Osteocyte (in vitro differentiated cells): ENCODE measurements around the gene TMEM263. TPM values are rescaled to one million over a fixed set of nuclear protein-coding genes. Genes with fewer than 3 reads are reported as not detected.

Experiments
- DNase-seq: peaks from one replicate; pipeline ENCODE4 v3.0.0; 2021; ENCODE audit warnings: mixed read lengths; ENCODE audit not compliant: unreplicated experiment; ENCODE audit errors: extremely low spot score
- H3K27ac Mint-ChIP-seq: one replicate; pipeline ENCODE4 v1.8.0; 2021; ENCODE audit warnings: mild to moderate bottlenecking, mixed read lengths; ENCODE audit not compliant: unreplicated experiment
- H3K27me3 Mint-ChIP-seq: one replicate; pipeline ENCODE4 v1.8.0; 2021; ENCODE audit warnings: mixed read lengths; ENCODE audit not compliant: unreplicated experiment
- H3K36me3 Mint-ChIP-seq: one replicate; pipeline ENCODE4 v1.8.0; 2021; ENCODE audit warnings: mixed read lengths; ENCODE audit not compliant: unreplicated experiment
- H3K4me1 Mint-ChIP-seq: one replicate; pipeline ENCODE4 v1.8.0; 2021; ENCODE audit warnings: mixed read lengths; ENCODE audit not compliant: unreplicated experiment
- H3K4me3 Mint-ChIP-seq: one replicate; pipeline ENCODE4 v1.8.0; 2021; ENCODE audit warnings: mild to moderate bottlenecking, moderate library complexity, mixed read lengths; ENCODE audit not compliant: unreplicated experiment
- H3K9me3 Mint-ChIP-seq: one replicate; pipeline ENCODE4 v1.8.0; 2021; ENCODE audit warnings: mixed read lengths; ENCODE audit not compliant: unreplicated experiment
- total RNA-seq: library from RNA; stranded (reverse); gene quantifications from 2 replicates; pipeline ENCODE4 v1.2.1, GENCODE V29; 2021
- TF ChIP-seq, protein P1 (sequence below): fragments of 200-600 bp; sonication (generic); IDR thresholded peaks from 2 replicates; pipeline ENCODE4 v1.5.0; 2021; ENCODE audit warnings: antibody characterized with exemption, mild to moderate bottlenecking, moderate library complexity

TMEM263 gene
- total RNA-seq, 1 donor from 2014 or later, result 105 TPM

DNA sequence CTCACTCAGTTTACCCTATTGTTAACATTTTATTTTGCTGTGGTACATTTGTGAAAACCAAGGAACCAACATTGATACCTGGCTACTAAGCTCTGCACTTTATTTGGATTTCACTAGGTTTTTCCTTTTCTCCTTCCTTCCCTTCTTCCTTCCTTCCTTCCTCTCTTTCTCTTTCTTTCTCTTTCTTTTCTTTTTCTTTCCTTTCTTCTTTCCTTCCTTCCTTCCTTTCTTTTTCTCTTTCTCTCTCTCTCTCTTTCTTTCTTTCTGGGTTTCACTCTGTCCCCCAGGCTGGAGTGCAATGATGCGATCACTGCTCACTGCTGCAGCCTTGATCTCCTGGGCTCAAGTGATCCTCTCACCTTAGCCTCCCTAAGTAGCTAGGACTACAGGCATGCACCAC is 29.1 kb upstream of the TMEM263 start:
- Mint-ChIP-seq H3K4me1 (no peaks in the 10 kb centered on the region), H3K36me3 (no peaks in the 10 kb centered on the region), H3K27me3 (peaks cover 45% of the 10 kb centered on the region), H3K9me3 (peaks cover 4% of the 10 kb centered on the region), H3K27ac (no peak overlapping the region), H3K4me3 (no peak overlapping the region)
- DNase-seq, result no peak
- TF ChIP-seq, protein P1, sequence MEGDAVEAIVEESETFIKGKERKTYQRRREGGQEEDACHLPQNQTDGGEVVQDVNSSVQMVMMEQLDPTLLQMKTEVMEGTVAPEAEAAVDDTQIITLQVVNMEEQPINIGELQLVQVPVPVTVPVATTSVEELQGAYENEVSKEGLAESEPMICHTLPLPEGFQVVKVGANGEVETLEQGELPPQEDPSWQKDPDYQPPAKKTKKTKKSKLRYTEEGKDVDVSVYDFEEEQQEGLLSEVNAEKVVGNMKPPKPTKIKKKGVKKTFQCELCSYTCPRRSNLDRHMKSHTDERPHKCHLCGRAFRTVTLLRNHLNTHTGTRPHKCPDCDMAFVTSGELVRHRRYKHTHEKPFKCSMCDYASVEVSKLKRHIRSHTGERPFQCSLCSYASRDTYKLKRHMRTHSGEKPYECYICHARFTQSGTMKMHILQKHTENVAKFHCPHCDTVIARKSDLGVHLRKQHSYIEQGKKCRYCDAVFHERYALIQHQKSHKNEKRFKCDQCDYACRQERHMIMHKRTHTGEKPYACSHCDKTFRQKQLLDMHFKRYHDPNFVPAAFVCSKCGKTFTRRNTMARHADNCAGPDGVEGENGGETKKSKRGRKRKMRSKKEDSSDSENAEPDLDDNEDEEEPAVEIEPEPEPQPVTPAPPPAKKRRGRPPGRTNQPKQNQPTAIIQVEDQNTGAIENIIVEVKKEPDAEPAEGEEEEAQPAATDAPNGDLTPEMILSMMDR, result no peak

DNA sequence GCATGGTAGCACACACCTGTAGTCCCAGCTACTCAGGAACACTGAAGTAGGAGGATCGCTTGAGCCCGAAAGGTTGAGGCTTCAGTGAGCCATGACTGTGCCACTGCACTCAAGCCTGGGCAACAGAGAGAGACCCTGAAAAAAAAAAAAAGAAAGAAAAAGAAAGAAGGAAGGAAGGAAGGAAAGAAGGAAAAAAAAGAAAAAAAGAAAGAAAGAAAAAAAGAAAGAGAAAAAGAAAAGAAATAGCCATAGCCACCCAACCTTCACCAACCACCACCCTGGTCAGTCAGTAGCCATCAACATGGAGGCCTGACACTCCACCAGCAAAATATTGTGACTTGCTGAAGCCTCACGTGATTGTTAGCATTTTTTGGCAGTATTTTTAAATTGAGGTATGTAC is 21.4 kb upstream of the TMEM263 start:
- Mint-ChIP-seq H3K27me3 (peaks cover 20% of the 10 kb centered on the region), H3K4me3 (no peak overlapping the region), H3K4me1 (no peaks in the 10 kb centered on the region), H3K9me3 (no peaks in the 10 kb centered on the region), H3K36me3 (no peaks in the 10 kb centered on the region), H3K27ac (no peak overlapping the region)
- TF ChIP-seq, protein P1, result no peak
- no peak for DNase-seq

DNA sequence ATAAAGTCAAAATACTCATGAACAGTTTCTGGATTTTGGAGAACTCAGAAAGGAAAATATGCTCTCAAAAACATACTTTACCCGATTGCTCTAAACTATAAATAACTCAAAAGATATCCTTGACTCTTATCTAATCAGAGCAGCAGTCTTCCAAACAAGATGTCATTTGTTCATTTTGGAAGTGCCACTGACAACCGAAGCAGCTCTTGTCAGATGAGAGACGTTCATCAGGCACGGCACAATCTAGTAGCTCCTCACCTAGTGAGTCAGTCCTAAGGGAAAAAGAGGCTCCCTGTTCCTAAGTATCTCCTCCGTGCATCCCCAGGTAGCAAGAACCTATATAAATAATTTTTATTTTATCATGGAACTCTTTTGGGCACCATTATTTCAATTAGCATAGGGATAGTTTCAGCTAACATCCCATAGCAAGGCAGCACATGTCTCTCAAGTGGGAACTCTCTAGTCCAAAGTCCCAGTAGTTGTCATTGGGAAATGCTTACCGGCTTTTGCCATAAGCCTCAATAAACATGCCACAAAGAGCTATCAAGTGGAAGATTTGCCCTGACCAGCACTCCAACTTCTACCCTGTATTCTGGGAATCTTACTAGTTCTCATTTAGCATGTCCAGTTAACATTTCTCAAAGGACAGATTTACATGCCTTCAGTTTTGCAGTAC is 14.1 kb upstream of the TMEM263 start:
- Mint-ChIP-seq H3K27ac (no peak overlapping the region), H3K36me3 (no peaks in the 10 kb centered on the region), H3K9me3 (no peaks in the 10 kb centered on the region), H3K4me3 (no peak overlapping the region), H3K27me3 (peaks cover 5% of the 10 kb centered on the region), H3K4me1 (no peaks in the 10 kb centered on the region)
- no peak for DNase-seq
- TF ChIP-seq, protein P1, result no peak

DNA sequence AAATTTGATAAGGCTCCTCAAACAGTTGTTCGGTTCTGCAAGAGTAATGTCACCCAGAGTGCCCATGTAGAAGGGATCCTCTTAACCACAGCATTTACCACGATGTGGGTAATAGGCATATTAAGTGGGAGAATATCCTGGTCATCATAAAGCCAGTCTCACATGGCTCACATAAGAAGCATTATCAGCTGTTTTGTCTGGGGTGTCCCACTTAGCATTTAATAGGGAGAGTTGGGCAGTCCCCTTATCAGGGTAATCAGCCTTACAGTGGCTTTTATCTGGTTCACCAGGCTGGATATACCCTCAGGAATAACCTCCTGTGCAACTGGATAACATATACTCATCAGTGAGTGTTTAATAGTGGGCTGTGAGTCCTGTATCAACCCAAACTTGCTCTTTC is 12.9 kb upstream of the TMEM263 start:
- DNase-seq, result no peak
- Mint-ChIP-seq H3K4me3 (no peak overlapping the region), H3K36me3 (no peaks in the 10 kb centered on the region), H3K27ac (no peak overlapping the region), H3K4me1 (no peaks in the 10 kb centered on the region), H3K9me3 (no peaks in the 10 kb centered on the region), H3K27me3 (peaks cover 5% of the 10 kb centered on the region)
- TF ChIP-seq, protein P1, result no peak

DNA sequence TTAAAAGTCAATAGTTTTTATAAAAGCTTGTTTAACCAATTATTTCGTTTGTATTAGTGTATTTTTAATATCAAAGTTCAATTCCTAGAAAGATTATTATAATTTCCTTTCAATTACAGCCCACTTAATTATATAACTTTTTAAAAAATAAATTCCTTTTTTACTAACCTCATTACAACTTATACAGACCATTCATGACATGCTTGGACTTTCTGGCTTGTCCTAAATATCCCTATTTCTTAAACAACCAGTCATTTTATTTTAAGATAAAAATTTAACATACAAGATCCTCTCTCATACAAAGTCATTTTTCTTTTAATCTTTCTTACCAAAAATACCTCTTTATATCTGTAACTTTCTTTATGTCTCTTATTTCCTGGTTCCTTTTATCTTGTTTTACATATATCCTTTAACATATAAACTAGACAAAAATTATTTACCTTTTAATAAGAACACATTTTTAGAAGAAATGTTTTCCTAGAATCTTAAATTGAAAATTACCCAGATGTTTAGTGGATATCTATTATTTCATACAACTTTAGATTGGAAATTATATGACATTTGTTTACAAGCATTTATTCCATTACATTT is 10.4 kb upstream of the TMEM263 start:
- Mint-ChIP-seq H3K9me3 (peaks cover 5% of the 10 kb centered on the region), H3K36me3 (peaks cover 2% of the 10 kb centered on the region), H3K27ac (no peak overlapping the region), H3K27me3 (peaks cover 10% of the 10 kb centered on the region), H3K4me3 (no peak overlapping the region), H3K4me1 (no peaks in the 10 kb centered on the region)
- no peak for DNase-seq
- TF ChIP-seq, protein P1, result no peak
